ENCODE data around the gene ZNF771.

DNA sequence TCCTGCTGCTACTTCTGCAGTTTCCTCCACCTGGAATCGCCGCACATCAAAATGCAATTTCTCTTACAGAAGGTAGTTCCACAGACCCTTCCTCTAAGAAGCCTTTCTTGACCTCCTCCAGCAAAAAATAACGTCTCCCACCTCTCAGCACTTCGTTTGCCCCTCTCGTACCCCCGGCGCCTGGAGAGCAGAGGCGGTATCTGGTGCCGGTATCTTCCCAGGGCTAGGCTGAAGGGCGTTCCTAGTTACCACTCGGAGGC lies 21.9 kb downstream of the ZNF771 start:
- no peak for TF ChIP-seq POLR2A (IDR thresholded peaks at IDR 0.05; ENCODE audit: low read length)
- TF ChIP-seq, protein P1, sequence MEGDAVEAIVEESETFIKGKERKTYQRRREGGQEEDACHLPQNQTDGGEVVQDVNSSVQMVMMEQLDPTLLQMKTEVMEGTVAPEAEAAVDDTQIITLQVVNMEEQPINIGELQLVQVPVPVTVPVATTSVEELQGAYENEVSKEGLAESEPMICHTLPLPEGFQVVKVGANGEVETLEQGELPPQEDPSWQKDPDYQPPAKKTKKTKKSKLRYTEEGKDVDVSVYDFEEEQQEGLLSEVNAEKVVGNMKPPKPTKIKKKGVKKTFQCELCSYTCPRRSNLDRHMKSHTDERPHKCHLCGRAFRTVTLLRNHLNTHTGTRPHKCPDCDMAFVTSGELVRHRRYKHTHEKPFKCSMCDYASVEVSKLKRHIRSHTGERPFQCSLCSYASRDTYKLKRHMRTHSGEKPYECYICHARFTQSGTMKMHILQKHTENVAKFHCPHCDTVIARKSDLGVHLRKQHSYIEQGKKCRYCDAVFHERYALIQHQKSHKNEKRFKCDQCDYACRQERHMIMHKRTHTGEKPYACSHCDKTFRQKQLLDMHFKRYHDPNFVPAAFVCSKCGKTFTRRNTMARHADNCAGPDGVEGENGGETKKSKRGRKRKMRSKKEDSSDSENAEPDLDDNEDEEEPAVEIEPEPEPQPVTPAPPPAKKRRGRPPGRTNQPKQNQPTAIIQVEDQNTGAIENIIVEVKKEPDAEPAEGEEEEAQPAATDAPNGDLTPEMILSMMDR (IDR thresholded peaks at IDR 0.05), result no peak
